Prostate gland (tissue), 2 donors: Measurements from ENCODE around the gene TUBA1B.

ENCODE experiments used
- POLR2AphosphoS5 ChIP-seq: sonication (generic); formaldehyde crosslinking; IDR thresholded peaks from one replicate; pipeline ENCODE4 v1.6.1; 2017; ENCODE audit warnings: antibody characterized with exemption
- TF ChIP-seq, protein P1 (sequence below), 4 experiments: fragments of 200-600 bp in 2 of 4; fragments of 450-650 bp in 2 of 4; sonication (generic) in 2 of 4; IDR thresholded peaks; 1 replicate in 3 of 4; 2 replicates in 1 of 4; pipeline ENCODE4 v1.5.1; 2016 to 2019; ENCODE audit warnings: antibody characterized with exemption in 4 of 4, mild to moderate bottlenecking in 2 of 4, moderate library complexity in 2 of 4

DNA sequence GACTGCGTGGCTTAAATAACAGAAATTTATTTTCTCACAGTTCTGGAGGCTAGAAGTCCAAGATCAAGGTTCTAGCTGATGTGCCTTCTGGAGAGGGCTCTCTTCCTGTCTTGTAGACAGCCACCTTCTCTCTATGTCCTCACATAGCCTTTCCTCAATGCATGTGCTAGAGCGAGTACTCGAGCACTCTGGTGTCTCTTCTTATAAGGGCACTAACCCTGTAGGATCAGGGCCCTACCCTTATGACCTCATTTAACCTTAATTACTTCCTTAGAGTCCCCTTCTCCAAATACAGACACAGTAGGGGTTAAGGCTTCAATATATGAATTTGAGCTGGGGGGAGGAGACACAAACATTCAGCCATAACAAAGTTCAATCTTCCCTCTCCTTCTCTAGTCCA is 46.8 kb downstream of the TUBA1B start:
- TF ChIP-seq, protein P1, sequence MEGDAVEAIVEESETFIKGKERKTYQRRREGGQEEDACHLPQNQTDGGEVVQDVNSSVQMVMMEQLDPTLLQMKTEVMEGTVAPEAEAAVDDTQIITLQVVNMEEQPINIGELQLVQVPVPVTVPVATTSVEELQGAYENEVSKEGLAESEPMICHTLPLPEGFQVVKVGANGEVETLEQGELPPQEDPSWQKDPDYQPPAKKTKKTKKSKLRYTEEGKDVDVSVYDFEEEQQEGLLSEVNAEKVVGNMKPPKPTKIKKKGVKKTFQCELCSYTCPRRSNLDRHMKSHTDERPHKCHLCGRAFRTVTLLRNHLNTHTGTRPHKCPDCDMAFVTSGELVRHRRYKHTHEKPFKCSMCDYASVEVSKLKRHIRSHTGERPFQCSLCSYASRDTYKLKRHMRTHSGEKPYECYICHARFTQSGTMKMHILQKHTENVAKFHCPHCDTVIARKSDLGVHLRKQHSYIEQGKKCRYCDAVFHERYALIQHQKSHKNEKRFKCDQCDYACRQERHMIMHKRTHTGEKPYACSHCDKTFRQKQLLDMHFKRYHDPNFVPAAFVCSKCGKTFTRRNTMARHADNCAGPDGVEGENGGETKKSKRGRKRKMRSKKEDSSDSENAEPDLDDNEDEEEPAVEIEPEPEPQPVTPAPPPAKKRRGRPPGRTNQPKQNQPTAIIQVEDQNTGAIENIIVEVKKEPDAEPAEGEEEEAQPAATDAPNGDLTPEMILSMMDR (IDR thresholded peaks at IDR 0.05) = no peak
- TF ChIP-seq POLR2AphosphoS5 = no peak
